HepG2 (cell line): ENCODE results near the gene SCUBE2. TPM values are rescaled to one million over a fixed set of nuclear protein-coding genes. Genes with fewer than 3 reads are reported as not detected.
A peak's percentile ranks its signal among the peaks of the same experiment; 100 is the strongest.

Source experiments
- ATAC-seq: fragments of 200-7000 bp; cut with Tn5 transposase; 3 replicates; pipeline ENCODE4 v1.9.1; 2020; ENCODE audit warnings: mild to moderate bottlenecking, moderate library complexity
- BruUV-seq: library from RNA; stranded (reverse); fragments of 400-500 nt; replicated peaks from 2 replicates; lab custom pipeline; 2021; lab: Mats Ljungman, UMichigan
- CTCF ChIA-PET: fragments of 300-600 bp; formaldehyde crosslinking; extraction: SDS; loops from one replicate; lab custom pipeline; 2021; ENCODE audit warnings: low total read pairs, inconsistent platforms, low intra/inter-chr PET ratio; lab: Yijun Ruan, JAX
- POLR2A ChIA-PET: fragments of 350-600 bp; sonication (Branson Sonifier 250); formaldehyde crosslinking; loops from one replicate; lab custom pipeline; 2020; ENCODE audit warnings: antibody characterized with exemption, inconsistent platforms; lab: Yijun Ruan, JAX
- DNase-seq: peaks from one replicate; pipeline ENCODE4 v3.0.0-alpha.2; 2015; ENCODE audit warnings: low spot score
- FAIRE-seq: peaks from 3 replicates; lab custom pipeline; 2011; peaks lifted over from hg19 to GRCh38; lab: Jason Lieb, UNC
- H2AFZ ChIP-seq: one replicate; pipeline ENCODE4 v1.6.1; 2011; ENCODE audit warnings: low read length, inconsistent platforms
- H3K27ac ChIP-seq: fragments of 300-600 bp; 3 replicates; pipeline ENCODE4 v1.8.0; 2011; ENCODE audit warnings: mixed run types, mild to moderate bottlenecking, mixed read lengths, low read length, inconsistent platforms; ENCODE audit not compliant: insufficient read depth; ENCODE audit errors: extremely low read length
- H3K27me3 ChIP-seq, 2 experiments: fragments of 200-600 bp in 1 of 2; 2 replicates in 1 of 2; 3 replicates in 1 of 2; pipeline versions ENCODE4 v1.6.0 to v1.8.0; 2011; ENCODE audit warnings: low read length in 2 of 2, mild to moderate bottlenecking in 2 of 2, moderate library complexity in 2 of 2, inconsistent platforms in 1 of 2; ENCODE audit not compliant: insufficient read depth in 2 of 2, control insufficient read depth in 1 of 2
- H3K36me3 ChIP-seq, 2 experiments: fragments of 200-600 bp in 1 of 2; replicated peaks in 1 of 2; 2 replicates in 1 of 2; 3 replicates in 1 of 2; pipeline versions ENCODE4 v1.5.1 to v1.8.0; 2011; ENCODE audit warnings: low read length in 2 of 2, inconsistent platforms in 1 of 2; ENCODE audit not compliant: insufficient read depth in 2 of 2, control insufficient read depth in 1 of 2
- H3K4me1 ChIP-seq: 2 replicates; pipeline ENCODE4 v1.5.1; 2012; ENCODE audit warnings: low read length, inconsistent platforms; ENCODE audit not compliant: insufficient read depth
- H3K4me2 ChIP-seq: 2 replicates; pipeline ENCODE4 v1.6.0; 2011; ENCODE audit warnings: low read depth, low read length, inconsistent platforms
- H3K4me3 ChIP-seq, 3 experiments: fragments of 200-600 bp in 1 of 3; sonication (generic), shearing (Covaris generic) in 1 of 3; replicated peaks in 1 of 3; 2 replicates each; pipeline ENCODE4 v1.5.1; 2011 to 2016; ENCODE audit warnings: low read length in 3 of 3, inconsistent platforms in 2 of 3, low read depth in 2 of 3, mild to moderate bottlenecking in 2 of 3, control low read depth in 1 of 3, mixed read lengths in 1 of 3; ENCODE audit not compliant: insufficient read depth in 1 of 3
- H3K79me2 ChIP-seq: one replicate; pipeline ENCODE4 v1.6.1; 2011; ENCODE audit warnings: low read length, inconsistent platforms; ENCODE audit not compliant: insufficient read depth
- H3K9ac ChIP-seq: 2 replicates; pipeline ENCODE4 v1.6.0; 2011; ENCODE audit warnings: mild to moderate bottlenecking, low read depth, low read length, inconsistent platforms; ENCODE audit not compliant: insufficient read depth
- H3K9me3 ChIP-seq: 2 replicates; pipeline ENCODE4 v1.5.1; 2012; ENCODE audit warnings: mild to moderate bottlenecking, low read length
- H4K20me1 ChIP-seq: 2 replicates; pipeline ENCODE4 v1.6.0; 2011; ENCODE audit warnings: inconsistent platforms, mild to moderate bottlenecking, low read length, moderate library complexity; ENCODE audit not compliant: insufficient read depth
- CTCF ChIP-seq: sonication (generic); formaldehyde crosslinking; IDR thresholded peaks from 2 replicates; pipeline ENCODE4 v1.5.0; 2020; ENCODE audit warnings: mild to moderate bottlenecking, missing genetic modification reagents, moderate library complexity
- KDM1A ChIP-seq: IDR thresholded peaks from 2 replicates; pipeline ENCODE4 v1.6.1; 2016; ENCODE audit warnings: missing compliant biosample characterization
- KLF6 ChIP-seq: IDR thresholded peaks from 2 replicates; pipeline ENCODE4 v1.8.0; 2016; ENCODE audit warnings: missing biosample characterization, missing genetic modification reagents
- REXO4 ChIP-seq: sonication (generic); formaldehyde crosslinking; IDR thresholded peaks from 2 replicates; pipeline ENCODE4 v1.8.0; 2022; ENCODE audit warnings: missing genetic modification reagents, mild to moderate bottlenecking, borderline replicate concordance
- RFXANK ChIP-seq: IDR thresholded peaks from 2 replicates; pipeline ENCODE4 v1.6.1; 2016
- U2AF1 ChIP-seq: fragments of 200-400 bp; formaldehyde crosslinking; optimal IDR thresholded peaks from 2 replicates; pipeline ENCODE3; 2017; ENCODE audit warnings: mild to moderate bottlenecking, low read depth, low read length
- ZBTB7B ChIP-seq: sonication (generic); formaldehyde crosslinking; IDR thresholded peaks from 2 replicates; pipeline ENCODE4 v1.4.0; 2020; ENCODE audit warnings: missing genetic modification reagents
- ZFX ChIP-seq: sonication (generic); formaldehyde crosslinking; IDR thresholded peaks from 2 replicates; pipeline ENCODE4 v1.4.0; 2020; ENCODE audit warnings: mild to moderate bottlenecking, low read depth, missing genetic modification reagents, moderate library complexity
- ZNF18 ChIP-seq: sonication (generic); formaldehyde crosslinking; IDR thresholded peaks from 2 replicates; pipeline ENCODE4 v1.8.0; 2022; ENCODE audit warnings: mild to moderate bottlenecking, missing genetic modification reagents; ENCODE audit not compliant: insufficient replicate concordance
- ZNF432 ChIP-seq: sonication (generic); formaldehyde crosslinking; IDR thresholded peaks from 2 replicates; pipeline ENCODE4 v1.5.0; 2020; ENCODE audit warnings: missing genetic modification reagents, mild to moderate bottlenecking, borderline replicate concordance
- ZNF773 ChIP-seq: sonication (generic); formaldehyde crosslinking; IDR thresholded peaks from 2 replicates; pipeline ENCODE4 v1.4.0; 2020; ENCODE audit warnings: missing genetic modification reagents, borderline replicate concordance
- ZNF782 ChIP-seq: sonication (generic); formaldehyde crosslinking; IDR thresholded peaks from 2 replicates; pipeline ENCODE4 v1.4.0; 2020; ENCODE audit warnings: missing genetic modification reagents, mild to moderate bottlenecking, borderline replicate concordance
- WGBS: methylation state at CpG from one replicate; pipeline ENCODE4 v1.1.6; 2017; ENCODE audit warnings: low lambda C conversion rate; 5-methylcytosine and 5-hydroxymethylcytosine counted together
- in situ Hi-C: cut with HindIII; loops from 2 replicates; pipeline ENCODE4 v1.10.0; 2017; ENCODE audit warnings: low pct_unique_long_range_greater_than_20kb; ENCODE audit not compliant: extremely low pct_ligation_motif_present
- intact Hi-C: fragments of 100-400 bp; cut with micrococcal nuclease; formaldehyde crosslinking; loops from one replicate; pipeline ENCODE4 v1.10.0; 2022; ENCODE audit not compliant: unreplicated experiment
- polyA plus RNA-seq, 8 experiments: library from polyadenylated mRNA; depleted of rRNA in 3 of 8; stranded (reverse) in 7 of 8; unstranded in 1 of 8; fragments of >200 nt; fragmentation: Illumina TruSeq in 4 of 8; extraction: Trizol in 4 of 8; gene quantifications; 2 replicates each; pipeline versions ENCODE4 v1.2.1 to v1.2.3, GENCODE V29; 2011 to 2016; ENCODE audit warnings: low read depth in 4 of 8, missing spikeins in 1 of 8, mixed read lengths in 1 of 8; ENCODE audit not compliant: insufficient read depth in 1 of 8
- total RNA-seq, 5 experiments: library from RNA; depleted of rRNA; stranded (reverse); fragments of >200 nt; fragmentation: Illumina TruSeq; extraction: Trizol; gene quantifications; 2 replicates each; pipeline ENCODE4 v1.2.3, GENCODE V29; 2016; ENCODE audit warnings: low read depth in 1 of 5
- TF ChIP-seq, protein P1 (sequence below): sonication (generic); formaldehyde crosslinking; IDR thresholded peaks from 2 replicates; pipeline ENCODE4 v1.4.0; 2020; ENCODE audit warnings: missing genetic modification reagents; ENCODE audit errors: not compliant biosample characterization

SCUBE2 gene
- total and polyA plus RNA-seq, 2 of the 13 experiments (the other 11 are each of a cell fraction or from before 2014, with no cell fraction given): 0.09 TPM; not detected in 1

DNA sequence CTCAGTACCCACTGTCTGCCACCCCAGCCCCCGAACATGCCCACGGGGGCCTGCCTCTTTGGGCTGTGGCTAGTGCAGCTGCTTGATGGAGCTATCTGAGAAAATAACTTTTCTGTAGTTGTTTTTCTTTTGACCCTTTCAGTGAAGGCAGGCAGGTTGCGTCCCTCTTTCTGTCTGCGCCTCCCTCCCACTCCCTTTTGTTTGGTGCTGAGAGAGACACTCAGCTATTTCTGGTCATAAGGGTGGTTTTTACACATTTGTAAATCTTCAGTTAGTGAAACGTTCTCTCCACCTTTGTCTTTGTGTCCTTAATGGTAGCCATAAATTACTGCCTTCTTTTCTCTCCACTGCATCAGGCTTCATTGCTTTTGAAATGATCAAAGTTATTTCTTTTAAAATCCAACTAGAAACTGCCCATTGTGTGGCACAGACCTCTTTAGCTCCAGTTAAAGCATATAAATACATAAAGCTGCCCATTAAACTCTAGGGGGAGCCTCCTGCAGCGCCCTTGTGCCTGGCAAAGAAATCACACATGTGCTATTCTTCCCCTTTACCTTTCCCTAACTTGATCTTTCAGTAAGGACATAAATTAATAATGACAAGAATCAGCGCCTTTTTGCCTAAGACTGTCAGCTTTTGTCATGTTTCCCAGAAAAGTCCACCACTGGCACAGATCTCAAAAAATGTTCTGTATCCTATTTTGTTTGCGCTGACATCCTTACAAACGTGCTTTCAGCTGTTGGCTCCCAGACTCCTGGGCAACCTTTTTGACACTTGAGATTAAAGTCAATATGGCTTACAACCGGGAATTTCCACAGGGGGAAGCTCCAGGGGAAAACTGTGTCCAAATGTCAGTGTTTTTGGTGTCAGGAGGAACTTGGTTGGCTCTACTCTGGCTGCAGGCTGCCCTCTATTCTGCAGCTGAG, 1.7 kb upstream of the SCUBE2 start:
- Histone ChIP-seq H3K9ac (no peak overlapping the region), H3K4me3 (no peak overlapping the region), H3K27me3 (peaks cover 1 to 60% of the 10 kb centered on the region in 2 experiments), H2AFZ (no peak overlapping the region), H3K4me1 (peaks cover 12% of the 10 kb centered on the region), H3K79me2 (no peaks in the 10 kb centered on the region), H3K9me3 (no peaks in the 10 kb centered on the region), H3K27ac (no peak overlapping the region), H3K36me3 (no peaks in the 10 kb centered on the region), H4K20me1 (no peaks in the 10 kb centered on the region), H3K4me2 (no peak overlapping the region)
- CTCF ChIA-PET: no interaction called here
- 0 out of 2 replicates have a peak, but pooled peaks have one; percentile 15 for TF ChIP-seq CTCF
- no peak for TF ChIP-seq KLF6 (CRISPR knock-in tag)
- in situ Hi-C loops: no loop called here
- DNase-seq (no peak), FAIRE-seq (no peak), ATAC-seq (0 out of 3 replicates have a peak, but pooled peaks have one; percentile 32)
- POLR2A ChIA-PET: no interaction called here
- BruUV-seq: no TSS peak
- intact Hi-C loops: loop anchor here (10.0 kb wide), 1 partner anchor 78 kb away; no protein-coding TSS in a partner anchor
- WGBS: 35% methylated on average over 10 of the region's 10 CpGs

DNA sequence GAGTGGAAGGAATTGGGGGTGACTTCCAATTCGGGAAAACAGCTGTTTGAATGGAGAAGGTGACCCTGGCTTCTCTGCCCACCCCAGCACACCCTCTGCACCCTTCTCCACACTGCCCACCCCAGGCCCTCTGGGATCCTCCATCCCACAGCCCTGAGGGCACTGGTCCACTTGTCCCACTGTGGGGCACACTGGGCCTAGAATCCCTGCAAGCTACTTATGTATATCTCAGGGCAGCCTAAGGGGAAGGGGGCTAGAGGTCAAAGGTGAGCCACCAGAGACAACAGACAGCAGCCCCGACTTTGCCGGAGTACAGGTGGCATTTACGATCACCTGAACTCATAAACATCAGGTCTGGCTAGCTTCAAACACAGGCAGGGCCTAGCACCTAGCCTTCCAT, 673 bp upstream of the SCUBE2 start:
- Histone ChIP-seq H2AFZ (no peak overlapping the region), H3K9me3 (no peaks in the 10 kb centered on the region), H3K4me1 (peaks cover 12% of the 10 kb centered on the region), H3K4me3 (peak overlapping the region in 1 of 3 experiments; percentile 28; a peak in 1 of 6 replicates), H3K79me2 (no peaks in the 10 kb centered on the region), H4K20me1 (no peaks in the 10 kb centered on the region), H3K27ac (no peak overlapping the region), H3K36me3 (no peaks in the 10 kb centered on the region), H3K9ac (no peak overlapping the region), H3K4me2 (peak overlapping the region; percentile 23; the same call in 1 of the 2 replicates), H3K27me3 (peaks cover 1 to 60% of the 10 kb centered on the region in 2 experiments)
- no peak for DNase-seq
- ATAC-seq: no peak
- intact Hi-C loops (loop anchor here (10.0 kb wide), 1 partner anchor 77 kb away; no protein-coding TSS in a partner anchor), in situ Hi-C loops (no loop called here)
- POLR2A ChIA-PET: no interaction called here
- FAIRE-seq: no peak
- no TSS peak for BruUV-seq
- 17% methylated on average over 1 of the region's 4 CpGs for WGBS
- CTCF ChIA-PET: no interaction called here
- TF ChIP-seq KDM1A (CRISPR knock-in tag) (no peak), ZNF773 (CRISPR knock-in tag) (no peak), REXO4 (CRISPR knock-in tag) (no peak), U2AF1 (no peak), ZFX (no peak), ZBTB7B (no peak), ZNF18 (CRISPR knock-in tag) (no peak), RFXANK (no peak), ZNF432 (CRISPR knock-in tag) (no peak), ZNF782 (no peak)
- TF ChIP-seq, protein P1, sequence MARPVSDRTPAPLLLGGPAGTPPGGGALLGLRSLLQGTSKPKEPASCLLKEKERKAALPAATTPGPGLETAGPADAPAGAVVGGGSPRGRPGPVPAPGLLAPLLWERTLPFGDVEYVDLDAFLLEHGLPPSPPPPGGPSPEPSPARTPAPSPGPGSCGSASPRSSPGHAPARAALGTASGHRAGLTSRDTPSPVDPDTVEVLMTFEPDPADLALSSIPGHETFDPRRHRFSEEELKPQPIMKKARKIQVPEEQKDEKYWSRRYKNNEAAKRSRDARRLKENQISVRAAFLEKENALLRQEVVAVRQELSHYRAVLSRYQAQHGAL (CRISPR knock-in tag): no peak
